ENCODE measurements around the gene VCP.

VCP gene

GRCh38 chr9:35042891-35043545 lies 29.4 kb downstream of the VCP start:
- H3K36me3 ChIP-seq (ENCODE audit: insufficient read depth, low read length): peaks cover 5% of the 10 kb centered on the region; the same call in 1 of the 2 replicates
- H3K4me1 ChIP-seq (ENCODE audit: insufficient read depth, low read length, poor library complexity, severe bottlenecking): peaks cover 3% of the 10 kb centered on the region
- no peak overlapping the region for H3K9ac ChIP-seq (ENCODE audit: low read depth, low read length, poor library complexity, severe bottlenecking)
- H4K20me1 ChIP-seq (ENCODE audit: insufficient read depth, low read length, poor library complexity, severe bottlenecking): no peaks in the 10 kb centered on the region
- no peaks in the 10 kb centered on the region for H3K9me2 ChIP-seq (replicated peaks; ENCODE audit: low read depth, low read length)
- H3K27me3 ChIP-seq (ENCODE audit: insufficient read depth, low read length, poor library complexity, severe bottlenecking): no peaks in the 10 kb centered on the region
- no peaks in the 10 kb centered on the region for H3F3A ChIP-seq (ENCODE audit: low read depth)
- no peak overlapping the region for H3K4me2 ChIP-seq (ENCODE audit: low read depth, low read length, poor library complexity, severe bottlenecking)
- no peak overlapping the region for H3K4me3 ChIP-seq (ENCODE audit: low read length, poor library complexity, severe bottlenecking)
- H3K79me2 ChIP-seq (ENCODE audit: insufficient read depth, low read length): no peaks in the 10 kb centered on the region
- TF ChIP-seq CTCF (conservative IDR thresholded peaks at IDR 0.05; ENCODE audit: low read length): no peak
- no peak for TF ChIP-seq EZH2phosphoT487 (IDR thresholded peaks at IDR 0.05; ENCODE audit: borderline replicate concordance)
- no peak overlapping the region for H2AFZ ChIP-seq (ENCODE audit: low read length)
- no peaks in the 10 kb centered on the region for H3K9me3 ChIP-seq (ENCODE audit: insufficient read depth, low read depth, low read length)

- Histone ChIP-seq H3K36me3 (ENCODE audit: insufficient read depth, low read length) (peaks cover 5% of the 10 kb centered on the region; the same call in 1 of the 2 replicates), H3F3A (ENCODE audit: low read depth) (no peaks in the 10 kb centered on the region), H3K4me2 (ENCODE audit: low read depth, low read length, poor library complexity, severe bottlenecking) (no peak overlapping the region), H3K9ac (ENCODE audit: low read depth, low read length, poor library complexity, severe bottlenecking) (no peak overlapping the region), H3K4me1 (ENCODE audit: insufficient read depth, low read length, poor library complexity, severe bottlenecking) (peaks cover 3% of the 10 kb centered on the region), H3K9me3 (ENCODE audit: insufficient read depth, low read depth, low read length) (no peaks in the 10 kb centered on the region), H3K27me3 (ENCODE audit: insufficient read depth, low read length, poor library complexity, severe bottlenecking) (no peaks in the 10 kb centered on the region), H3K4me3 (ENCODE audit: low read length, poor library complexity, severe bottlenecking) (no peak overlapping the region), H2AFZ (ENCODE audit: low read length) (no peak overlapping the region), H4K20me1 (ENCODE audit: insufficient read depth, low read length, poor library complexity, severe bottlenecking) (no peaks in the 10 kb centered on the region), H3K9me2 (replicated peaks; ENCODE audit: low read depth, low read length) (no peaks in the 10 kb centered on the region), H3K79me2 (ENCODE audit: insufficient read depth, low read length) (no peaks in the 10 kb centered on the region)
- TF ChIP-seq EZH2phosphoT487 (IDR thresholded peaks at IDR 0.05; ENCODE audit: borderline replicate concordance) (no peak), CTCF (conservative IDR thresholded peaks at IDR 0.05; ENCODE audit: low read length) (no peak)
These were observed 30.3 kb downstream of the VCP start for GRCh38 chr9:35042081-35042604.

DNA sequence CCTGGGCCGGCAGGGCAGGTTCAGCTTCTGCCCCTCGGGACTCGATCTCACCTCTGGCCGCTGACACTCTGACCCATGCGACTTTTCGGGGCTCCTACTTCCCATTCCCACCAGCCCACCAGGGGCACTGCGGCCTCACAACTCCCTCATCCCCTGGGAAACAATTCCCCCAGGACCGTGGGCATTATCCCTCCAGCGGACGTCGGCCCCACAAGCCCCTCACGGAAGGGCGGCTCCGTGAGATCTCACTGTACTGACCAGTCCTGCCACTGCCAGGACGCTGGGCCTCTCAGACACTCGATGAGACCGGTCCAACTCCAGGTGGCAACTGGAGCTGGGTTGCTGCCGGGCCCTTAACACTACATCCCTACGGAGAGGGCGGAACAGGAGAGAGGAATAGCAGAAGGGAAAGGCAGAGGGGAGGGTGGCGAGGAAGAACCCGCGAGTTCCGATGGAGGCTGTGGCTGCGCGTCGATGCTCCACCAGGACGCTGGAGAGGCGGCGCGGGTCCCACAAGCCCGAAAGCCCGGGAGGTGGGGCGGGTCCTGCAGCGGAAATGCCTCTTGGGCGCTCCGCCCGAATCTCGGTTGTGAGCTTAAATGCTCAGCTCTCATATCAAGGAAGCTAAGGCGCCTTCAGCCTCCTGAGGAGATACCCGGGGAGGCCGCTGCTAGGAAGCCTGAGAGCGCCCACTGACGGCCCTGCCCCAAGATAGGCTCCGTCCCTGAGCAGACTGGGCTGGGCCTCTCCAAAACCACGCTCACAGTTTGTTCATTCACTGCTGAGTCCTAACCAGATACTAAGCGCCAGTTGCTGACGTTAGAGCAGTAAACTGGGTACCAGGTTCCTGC lies 36.3 kb downstream of the VCP start:
- Histone ChIP-seq H3K79me2 (ENCODE audit: insufficient read depth, low read length) (no peaks in the 10 kb centered on the region), H3K9ac (ENCODE audit: low read depth, low read length, poor library complexity, severe bottlenecking) (no peak overlapping the region), H3F3A (ENCODE audit: low read depth) (no peaks in the 10 kb centered on the region), H3K9me2 (replicated peaks; ENCODE audit: low read depth, low read length) (no peaks in the 10 kb centered on the region), H3K4me3 (ENCODE audit: low read length, poor library complexity, severe bottlenecking) (no peak overlapping the region), H2AFZ (ENCODE audit: low read length) (no peak overlapping the region), H3K4me1 (ENCODE audit: insufficient read depth, low read length, poor library complexity, severe bottlenecking) (peaks cover 3% of the 10 kb centered on the region), H3K4me2 (ENCODE audit: low read depth, low read length, poor library complexity, severe bottlenecking) (no peak overlapping the region), H3K9me3 (ENCODE audit: insufficient read depth, low read depth, low read length) (no peaks in the 10 kb centered on the region), H4K20me1 (ENCODE audit: insufficient read depth, low read length, poor library complexity, severe bottlenecking) (no peaks in the 10 kb centered on the region), H3K36me3 (ENCODE audit: insufficient read depth, low read length) (no peaks in the 10 kb centered on the region), H3K27me3 (ENCODE audit: insufficient read depth, low read length, poor library complexity, severe bottlenecking) (no peaks in the 10 kb centered on the region)
- TF ChIP-seq CTCF (conservative IDR thresholded peaks at IDR 0.05; ENCODE audit: low read length) (no peak), EZH2phosphoT487 (IDR thresholded peaks at IDR 0.05; ENCODE audit: borderline replicate concordance) (no peak)

All from Loucy (cell line).